GM23338 (cell line): ENCODE measurements around the gene ADGRD1.

Experiments used
- CREB1 ChIP-seq: fragments of 250-450 bp; sonication (Bioruptor Pico); IDR thresholded peaks from 2 replicates; pipeline ENCODE4 v1.5.0; 2020; ENCODE audit warnings: low read depth, mild to moderate bottlenecking, moderate library complexity
- CTCF ChIP-seq, 2 experiments: fragments of 200-600 bp in 1 of 2; sonication (generic) in 1 of 2; conservative IDR thresholded peaks; 2 replicates each; pipeline versions ENCODE4 v1.5.1 to v1.6.1; 2016 to 2017; ENCODE audit warnings: antibody characterized with exemption in 2 of 2, low read depth in 2 of 2, mild to moderate bottlenecking in 2 of 2, moderate library complexity in 1 of 2
- ETS1 ChIP-seq: IDR thresholded peaks from 2 replicates; pipeline ENCODE4 v1.6.1; 2016; ENCODE audit warnings: antibody characterized with exemption
- EZH2 ChIP-seq: fragments of 200-600 bp; sonication (generic); IDR thresholded peaks from one replicate; pipeline ENCODE4 v1.8.0; 2017; ENCODE audit warnings: antibody characterized with exemption, mild to moderate bottlenecking, low read depth; ENCODE audit not compliant: unreplicated experiment
- EZH2phosphoT487 ChIP-seq: fragments of 200-600 bp; sonication (generic); IDR thresholded peaks from one replicate; pipeline ENCODE4 v1.8.1; 2018; ENCODE audit warnings: antibody characterized with exemption; ENCODE audit not compliant: unreplicated experiment
- JUNB ChIP-seq: IDR thresholded peaks from one replicate; pipeline ENCODE4 v1.6.1; 2016; ENCODE audit warnings: antibody characterized with exemption; ENCODE audit not compliant: unreplicated experiment
- NANOG ChIP-seq: IDR thresholded peaks from 2 replicates; pipeline ENCODE4 v1.6.1; 2016; ENCODE audit warnings: antibody characterized with exemption, borderline replicate concordance
- POLR2AphosphoS5 ChIP-seq: IDR thresholded peaks from 2 replicates; pipeline ENCODE4 v1.6.1; 2016; ENCODE audit warnings: antibody characterized with exemption, low read depth
- REST ChIP-seq: IDR thresholded peaks from one replicate; pipeline ENCODE4 v1.6.1; 2018; ENCODE audit warnings: antibody characterized with exemption; ENCODE audit not compliant: unreplicated experiment
- ZNF114 ChIP-seq: fragments of 250-450 bp; sonication (Bioruptor Pico); IDR thresholded peaks from 2 replicates; pipeline ENCODE4 v1.5.0; 2020; ENCODE audit warnings: mild to moderate bottlenecking, moderate library complexity

- TF ChIP-seq EZH2phosphoT487 (no peak), CTCF (conservative IDR thresholded peaks at IDR 0.05; ENCODE audit: low read depth in 2 of 2) (no peak), NANOG (no peak), REST (no peak), POLR2AphosphoS5 (no peak), EZH2 (no peak), JUNB (no peak), ETS1 (no peak), CREB1 (CRISPR knock-in tag) (no peak), ZNF114 (CRISPR knock-in tag) (no peak)
These were observed 15.5 kb downstream of the ADGRD1 start for GRCh38 chr12:130969223-130969622.
